ENCODE results near the gene ARL10.

The ARL10 gene

DNA sequence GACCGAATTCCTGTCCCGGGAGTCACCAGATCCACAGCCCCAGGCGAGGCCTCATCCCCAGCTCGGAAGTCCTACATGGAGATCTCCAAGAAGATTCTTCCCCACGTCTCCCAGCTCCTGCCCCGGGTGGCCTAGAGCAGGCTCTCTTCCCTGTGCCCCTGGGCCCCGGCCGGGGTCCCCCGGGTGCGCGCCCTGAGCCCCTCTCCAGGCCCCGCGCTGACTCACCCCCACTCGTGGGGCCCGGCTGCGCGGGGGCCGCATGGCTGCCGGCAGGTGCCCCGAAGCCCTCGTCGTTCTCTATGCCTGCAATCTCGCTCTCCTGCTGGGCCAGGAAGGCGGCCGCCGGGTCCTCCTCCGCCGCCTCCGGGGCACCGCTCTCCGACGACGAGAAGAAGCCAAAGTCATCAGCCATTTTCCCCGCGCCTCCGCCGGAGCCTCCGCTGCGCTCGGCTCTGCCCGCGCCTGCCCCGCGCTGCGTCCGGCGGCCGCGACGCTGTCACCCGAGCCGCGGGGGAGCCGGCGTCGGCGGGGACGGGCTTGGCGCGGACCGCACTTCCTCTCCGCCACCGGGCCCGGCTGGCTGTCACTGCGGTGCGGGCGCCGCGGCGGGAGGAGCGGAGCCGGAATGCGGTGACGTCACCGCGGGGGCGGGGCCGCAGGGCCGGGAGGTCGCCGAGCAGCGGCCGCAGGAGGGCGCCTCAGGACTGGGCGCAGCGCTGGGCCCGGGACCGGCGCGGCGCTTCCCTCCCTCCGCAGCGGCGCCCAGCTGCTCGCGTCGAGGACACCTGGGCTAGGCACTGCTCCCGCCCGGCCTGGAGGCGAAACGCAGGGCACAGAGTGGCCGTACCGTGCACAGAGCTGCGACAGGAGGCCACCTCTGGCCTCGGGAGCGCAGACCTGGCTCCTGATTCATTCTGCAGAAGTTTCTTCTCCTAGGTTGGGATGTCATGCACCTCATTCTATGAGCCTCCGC lies 51.0 kb downstream of the ARL10 start, which contains the start of gene CLTB:
Gene CLTB (minus strand): TSS at position 588 of the 973 bp plus-strand sequence. CDS start 176 bp downstream, at position 412.
- FAIRE-seq = no peak
- peak; percentile 89 for TF ChIP-seq POLR2A (IDR thresholded peaks at IDR 0.05; ENCODE audit: low read depth, low read length)
- peak; percentile 88 for DNase-seq (ENCODE audit: insufficient read length, low spot score)

DNA sequence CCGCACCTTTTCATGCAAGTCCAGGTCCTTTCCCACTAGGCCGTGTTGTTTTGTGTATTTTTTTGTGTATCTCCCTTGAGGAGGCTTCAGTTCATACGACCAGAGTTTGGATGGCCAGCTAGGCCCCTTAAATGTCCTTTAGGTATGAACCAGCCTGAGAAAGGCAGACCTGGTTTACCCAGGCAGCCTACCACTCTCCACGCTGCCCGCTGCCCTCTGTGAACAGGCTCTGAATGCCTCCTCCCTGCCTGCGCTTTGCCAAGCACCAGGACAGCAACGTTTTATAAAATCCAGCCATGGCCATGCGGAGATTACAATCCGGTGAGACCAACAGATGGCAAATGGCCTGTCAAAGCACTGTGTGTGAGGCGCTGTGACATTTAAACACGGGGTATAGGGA lies 51.7 kb downstream of the ARL10 start:
- FAIRE-seq (no peak), DNase-seq (ENCODE audit: insufficient read length, low spot score) (no peak)
- TF ChIP-seq POLR2A (IDR thresholded peaks at IDR 0.05; ENCODE audit: low read depth, low read length) = no peak

DNA sequence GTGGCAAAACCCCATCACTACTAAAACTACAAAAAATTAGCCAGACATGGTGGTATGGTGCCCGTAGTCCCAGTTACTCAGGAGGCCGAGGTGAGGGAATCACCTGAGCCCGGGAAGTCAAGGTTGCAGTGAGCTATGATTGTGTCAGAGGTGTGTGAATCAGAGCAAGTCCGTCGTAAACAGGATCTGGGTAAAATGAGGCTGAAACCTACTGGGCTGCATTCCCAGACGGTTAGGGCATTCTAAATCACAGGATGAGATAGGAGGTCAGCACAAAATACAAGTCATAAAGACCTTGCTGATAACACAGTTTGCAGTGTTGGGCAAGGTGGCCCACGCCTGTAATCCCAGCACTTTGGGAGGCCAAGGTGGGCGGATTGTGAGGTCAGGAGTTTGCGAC lies 53.0 kb downstream of the ARL10 start:
- DNase-seq (ENCODE audit: insufficient read length, low spot score) (no peak), FAIRE-seq (no peak)
- TF ChIP-seq POLR2A (IDR thresholded peaks at IDR 0.05; ENCODE audit: low read depth, low read length) = no peak

DNA sequence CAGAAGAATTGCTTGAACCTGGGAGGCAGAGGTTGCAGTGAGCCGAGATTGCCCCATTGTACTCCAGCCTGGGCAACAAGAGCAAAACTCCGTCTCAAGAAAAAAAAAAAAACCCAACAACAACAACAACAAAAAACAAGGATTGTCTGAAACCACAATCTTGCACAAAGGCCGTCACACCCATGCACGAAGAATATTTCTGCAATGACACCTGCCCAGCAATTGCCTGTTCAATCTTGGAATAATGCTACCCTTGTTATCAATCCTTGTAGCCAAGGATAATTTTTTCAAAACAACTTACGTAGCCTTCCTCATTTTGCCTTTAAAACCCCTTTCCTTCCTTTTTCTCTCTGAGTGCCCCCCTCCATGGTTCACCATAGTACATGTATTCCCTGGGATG lies 54.8 kb downstream of the ARL10 start:
- no peak for TF ChIP-seq POLR2A (IDR thresholded peaks at IDR 0.05; ENCODE audit: low read depth, low read length)
- DNase-seq (ENCODE audit: insufficient read length, low spot score) (no peak), FAIRE-seq (no peak)

DNA sequence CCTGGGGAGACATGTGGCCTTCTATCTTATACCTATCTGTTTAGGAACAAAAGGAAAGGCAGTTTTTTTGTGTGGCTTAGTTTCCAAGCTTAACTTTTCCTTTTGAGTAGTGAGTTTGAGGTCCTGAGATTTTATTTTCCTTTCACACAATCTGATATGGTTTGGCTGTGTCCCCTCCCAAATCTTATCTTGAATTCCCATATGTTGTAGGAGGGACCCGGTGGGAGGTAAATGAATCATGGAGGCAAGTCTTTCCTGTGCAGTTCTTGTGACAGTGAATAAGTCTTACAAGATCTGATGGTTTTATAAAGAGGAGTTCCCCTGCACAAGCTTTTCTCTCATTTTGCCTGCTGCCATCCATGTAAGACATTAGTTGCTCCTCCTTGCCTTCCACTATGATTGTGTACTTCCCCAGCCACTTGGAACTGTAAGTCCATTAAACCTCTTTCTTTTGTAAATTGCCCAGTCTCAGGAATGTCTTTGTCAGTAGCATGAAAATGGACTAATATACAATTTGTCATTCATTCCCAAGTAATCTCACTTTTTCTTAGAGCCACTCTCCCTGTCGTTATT lies 55.8 kb downstream of the ARL10 start:
- no peak for FAIRE-seq
- TF ChIP-seq POLR2A (IDR thresholded peaks at IDR 0.05; ENCODE audit: low read depth, low read length) = no peak
- no peak for DNase-seq (ENCODE audit: insufficient read length, low spot score)

DNA sequence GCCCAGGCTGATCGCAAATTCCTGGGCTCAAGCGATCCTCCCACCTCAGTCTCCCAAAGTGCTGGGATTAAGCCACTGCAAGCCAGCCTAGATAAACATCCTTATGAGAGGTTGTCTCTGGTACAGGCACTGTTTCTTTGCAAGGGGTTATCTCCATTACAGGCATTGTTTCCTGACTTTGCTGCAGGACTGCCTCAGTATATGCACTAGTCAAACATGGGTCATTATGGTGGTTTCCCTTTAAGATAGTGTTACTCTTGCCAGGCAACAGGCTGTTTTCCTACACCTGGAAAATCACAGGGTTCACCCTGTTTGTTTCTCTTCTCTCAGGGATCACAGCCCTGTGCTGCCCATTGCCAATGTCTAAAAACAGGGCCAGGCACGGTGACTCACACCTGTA lies 58.9 kb downstream of the ARL10 start:
- DNase-seq (ENCODE audit: insufficient read length, low spot score) = no peak
- TF ChIP-seq POLR2A (IDR thresholded peaks at IDR 0.05; ENCODE audit: low read depth, low read length) = no peak
- FAIRE-seq = no peak

DNA sequence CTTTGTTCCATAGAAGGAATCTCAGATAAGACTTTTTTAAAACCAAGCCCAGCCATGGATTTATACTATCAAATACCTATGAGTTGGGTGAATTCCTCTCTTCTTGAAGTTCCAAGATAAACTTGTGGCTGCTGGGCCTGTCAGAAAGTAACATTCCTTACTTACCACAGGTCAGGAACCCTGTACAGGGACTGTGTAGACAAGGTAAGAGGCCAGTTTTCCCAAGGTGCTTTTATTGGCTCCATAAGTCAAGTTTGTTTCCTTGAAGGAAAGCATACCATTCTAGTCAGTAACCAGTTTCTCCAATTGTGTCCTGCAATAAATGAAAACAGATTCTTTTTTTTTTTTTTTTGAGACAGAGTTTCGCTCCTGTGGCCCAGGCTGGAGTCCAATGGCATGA lies 59.9 kb downstream of the ARL10 start:
- FAIRE-seq (no peak), DNase-seq (ENCODE audit: insufficient read length, low spot score) (no peak)
- no peak for TF ChIP-seq POLR2A (IDR thresholded peaks at IDR 0.05; ENCODE audit: low read depth, low read length)

DNA sequence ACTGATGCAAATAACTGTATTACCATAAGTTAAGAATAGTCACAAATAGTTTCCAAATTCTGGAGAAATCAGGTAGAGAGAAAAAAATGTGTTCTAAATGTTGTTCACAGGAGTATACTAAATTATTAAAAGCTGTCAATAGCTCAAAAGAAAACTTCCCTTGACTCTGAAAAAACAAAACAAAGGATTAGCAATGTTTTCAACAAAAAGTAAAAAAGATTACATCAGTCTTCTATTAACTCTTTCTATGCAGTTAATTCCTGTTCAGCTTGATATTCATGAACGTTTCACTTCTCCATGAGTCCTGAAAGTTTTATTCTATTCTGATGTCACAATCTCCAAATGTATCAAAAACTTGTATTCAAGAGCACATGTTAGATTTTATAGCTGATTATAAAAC lies 60.5 kb downstream of the ARL10 start:
- FAIRE-seq = no peak
- no peak for TF ChIP-seq POLR2A (IDR thresholded peaks at IDR 0.05; ENCODE audit: low read depth, low read length)
- no peak for DNase-seq (ENCODE audit: insufficient read length, low spot score)

DNA sequence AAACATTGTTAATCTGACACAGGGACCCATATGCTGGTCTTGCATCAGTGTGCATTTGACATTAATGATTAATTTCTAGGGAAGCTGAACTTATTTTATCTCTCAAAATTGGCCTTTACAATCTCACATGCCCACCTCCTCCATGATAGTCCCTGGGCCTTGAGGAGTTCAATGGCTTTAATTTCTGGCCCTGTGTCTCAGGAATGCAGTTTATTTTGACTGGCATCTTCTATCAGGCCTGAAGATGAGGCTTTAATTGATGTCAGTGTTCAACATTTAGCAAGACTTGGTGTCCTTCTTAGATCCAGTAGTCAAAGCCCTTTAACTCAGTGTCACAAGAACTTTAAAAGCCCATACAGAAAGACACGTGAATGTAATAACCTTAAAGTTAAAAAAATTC lies 61.6 kb downstream of the ARL10 start:
- no peak for TF ChIP-seq POLR2A (IDR thresholded peaks at IDR 0.05; ENCODE audit: low read depth, low read length)
- FAIRE-seq (no peak), DNase-seq (ENCODE audit: insufficient read length, low spot score) (no peak)

DNA sequence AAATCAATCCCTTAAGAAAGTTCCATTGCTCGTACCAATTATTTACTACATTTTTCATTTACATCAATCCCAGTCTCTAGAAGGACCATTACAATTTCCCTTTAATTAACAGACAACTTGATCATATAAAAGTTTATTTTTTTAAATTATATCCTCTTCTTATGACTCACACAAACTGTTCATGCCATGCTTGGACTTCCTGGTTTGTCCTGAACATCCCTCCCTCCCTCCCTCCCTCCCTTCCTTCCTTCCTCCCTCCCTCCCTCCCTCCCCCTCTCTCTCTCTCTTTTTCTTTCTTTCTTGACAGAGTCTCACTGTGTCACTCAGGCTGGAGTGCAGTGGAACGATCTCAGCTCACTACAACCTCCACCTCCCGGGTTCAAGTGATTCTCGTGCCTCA lies 62.7 kb downstream of the ARL10 start:
- no peak for DNase-seq (ENCODE audit: insufficient read length, low spot score)
- no peak for FAIRE-seq
- TF ChIP-seq POLR2A (IDR thresholded peaks at IDR 0.05; ENCODE audit: low read depth, low read length) = no peak

DNA sequence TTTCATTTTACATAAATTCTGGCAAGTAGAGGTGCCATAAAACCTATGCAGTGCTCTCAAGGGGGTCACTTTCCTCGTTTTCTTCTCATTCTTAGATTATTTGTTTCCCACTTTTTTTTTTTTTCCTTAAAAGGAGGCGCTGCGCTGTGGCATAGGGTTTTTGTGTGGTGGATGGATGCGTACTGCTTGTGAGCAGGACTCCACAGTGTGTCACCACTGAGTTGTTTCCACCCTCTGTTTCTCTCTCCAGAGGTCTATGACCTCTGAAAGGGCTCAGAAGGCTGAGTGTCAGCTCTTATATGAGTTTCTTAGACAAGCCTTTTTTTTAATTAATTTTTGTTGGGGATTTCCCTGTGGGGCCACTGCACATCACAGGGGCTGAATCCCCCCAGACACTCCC lies 64.7 kb downstream of the ARL10 start:
- DNase-seq (ENCODE audit: insufficient read length, low spot score) = no peak
- FAIRE-seq = no peak
- TF ChIP-seq POLR2A (IDR thresholded peaks at IDR 0.05; ENCODE audit: low read depth, low read length) = no peak

Measured in H54 (cell line).